HG02571 (cell line): ENCODE data around the gene TEFM.
"Not testable (repeated sequence)": the region's sequence is repeated elsewhere in the genome, so short reads cannot be mapped to it uniquely, and the experiment has no call there.

Experiments
- ATAC-seq: cut with Tn5 transposase; IDR thresholded peaks from one replicate; pipeline ENCODE4 v1.9.1; 2021; ENCODE audit warnings: mild to moderate bottlenecking, moderate library complexity; ENCODE audit not compliant: unreplicated experiment

Gene TEFM

DNA sequence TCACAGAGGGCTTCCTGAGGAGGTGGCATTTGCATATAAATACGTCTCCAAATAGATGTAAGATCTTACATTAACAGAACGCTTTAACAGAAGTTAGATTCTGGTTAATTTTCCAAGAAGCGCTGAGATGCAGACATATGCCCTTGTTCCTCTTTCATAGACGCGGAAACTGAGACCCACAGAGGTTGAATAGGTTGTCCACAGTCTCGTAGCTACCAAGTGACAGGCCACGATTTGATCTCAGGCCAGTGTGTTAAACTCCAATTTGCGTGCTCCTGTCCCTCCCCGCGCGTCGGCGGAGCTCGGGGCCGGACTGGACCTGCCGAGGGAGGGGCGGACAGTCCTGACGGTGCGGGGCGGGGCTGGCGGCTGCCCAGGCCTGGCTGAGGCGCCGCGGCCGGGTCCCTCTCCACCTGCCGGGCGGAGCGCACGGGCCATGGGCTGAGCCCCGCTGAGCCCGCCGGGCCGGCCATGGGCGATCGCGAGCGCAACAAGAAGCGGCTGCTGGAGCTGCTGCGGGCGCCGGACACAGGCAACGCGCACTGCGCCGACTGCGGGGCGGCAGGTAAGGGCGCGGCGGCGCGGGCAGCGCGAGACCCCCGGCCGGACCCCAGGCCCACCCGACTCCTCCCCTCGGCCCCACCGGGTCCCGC is 15.6 kb upstream of the TEFM start, which contains the start of gene ADAP2:
Gene ADAP2 (plus strand): TSS at position 402 of the 653 bp plus-strand sequence. CDS start 70 bp downstream, at position 472.
- no peak for ATAC-seq

DNA sequence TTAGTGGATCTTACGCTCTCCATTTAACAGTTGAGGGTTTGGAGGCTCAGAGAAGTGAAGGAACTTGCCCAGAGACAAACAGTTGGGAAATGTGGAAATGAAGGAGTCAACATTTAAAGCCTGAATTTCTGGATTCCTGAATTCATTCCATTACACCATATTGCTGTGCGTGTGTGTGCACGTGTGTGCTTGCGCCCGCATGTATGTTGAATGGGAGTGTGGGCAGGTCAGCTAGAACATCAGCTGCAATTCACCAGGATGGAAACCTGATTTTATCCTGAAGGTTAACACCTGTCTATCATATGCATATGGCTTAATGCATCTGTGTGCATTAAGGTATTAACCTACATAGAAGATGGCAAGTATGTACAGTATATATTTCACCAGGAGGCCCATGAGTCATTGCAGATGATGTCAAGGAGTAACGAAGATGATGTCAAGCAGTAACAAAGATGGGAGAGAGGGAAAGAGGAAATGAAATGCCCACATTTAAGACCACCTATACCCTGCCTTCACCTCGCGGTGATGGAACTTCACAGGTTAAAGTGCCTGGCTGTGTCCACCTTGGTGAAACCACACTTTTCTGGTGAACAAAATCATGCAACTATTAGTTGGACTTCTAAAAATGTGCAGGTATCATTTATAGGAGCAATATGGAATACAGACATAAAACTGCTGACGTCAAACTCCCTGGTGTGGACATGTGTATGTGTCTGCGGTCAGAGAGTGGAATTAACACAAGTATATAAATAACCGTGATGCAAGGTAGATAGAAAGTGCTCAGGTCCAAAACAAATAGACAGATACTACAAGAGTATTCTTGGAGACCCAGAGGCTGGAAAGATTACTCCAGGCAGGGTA is 14.9 kb upstream of the TEFM start:
- ATAC-seq: no peak

DNA sequence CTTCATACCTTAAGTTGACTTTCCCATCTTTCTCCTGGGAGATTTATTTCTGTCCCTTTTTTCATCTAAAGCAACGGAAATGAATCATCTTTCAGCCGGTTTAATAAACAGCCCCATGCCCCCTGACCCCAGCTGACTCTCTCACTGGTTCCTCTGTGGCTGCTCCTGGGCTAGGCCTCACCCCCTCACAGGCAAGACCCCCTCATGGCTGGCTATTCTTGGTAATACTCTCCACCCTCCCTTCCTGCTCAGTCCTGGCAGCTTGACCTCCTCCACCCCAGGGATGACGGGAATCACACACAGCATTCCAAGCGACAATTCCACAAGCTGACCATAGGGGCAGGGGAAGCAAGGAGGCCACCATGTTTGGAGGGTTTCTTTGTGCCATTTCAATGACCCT is 14.2 kb upstream of the TEFM start:
- no peak for ATAC-seq

DNA sequence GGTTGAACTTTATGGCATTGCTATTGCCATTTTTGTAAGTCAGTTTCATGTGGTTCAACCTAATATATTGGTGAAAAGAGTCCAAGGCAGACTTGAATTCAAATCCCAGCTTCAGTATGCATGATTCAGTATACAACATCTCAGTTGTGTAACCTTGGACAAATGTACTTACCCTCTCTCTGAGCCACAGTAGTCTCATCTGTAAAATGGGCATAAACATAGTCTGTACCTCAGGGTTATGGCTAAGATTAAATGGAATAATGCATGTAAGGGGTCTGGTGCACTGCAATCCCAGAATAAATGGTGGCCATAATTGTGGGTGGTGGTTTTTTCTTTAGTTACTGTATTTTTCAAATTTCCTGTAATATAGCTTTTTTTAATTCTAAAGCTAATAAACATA is 11.0 kb upstream of the TEFM start:
- ATAC-seq: no peak

DNA sequence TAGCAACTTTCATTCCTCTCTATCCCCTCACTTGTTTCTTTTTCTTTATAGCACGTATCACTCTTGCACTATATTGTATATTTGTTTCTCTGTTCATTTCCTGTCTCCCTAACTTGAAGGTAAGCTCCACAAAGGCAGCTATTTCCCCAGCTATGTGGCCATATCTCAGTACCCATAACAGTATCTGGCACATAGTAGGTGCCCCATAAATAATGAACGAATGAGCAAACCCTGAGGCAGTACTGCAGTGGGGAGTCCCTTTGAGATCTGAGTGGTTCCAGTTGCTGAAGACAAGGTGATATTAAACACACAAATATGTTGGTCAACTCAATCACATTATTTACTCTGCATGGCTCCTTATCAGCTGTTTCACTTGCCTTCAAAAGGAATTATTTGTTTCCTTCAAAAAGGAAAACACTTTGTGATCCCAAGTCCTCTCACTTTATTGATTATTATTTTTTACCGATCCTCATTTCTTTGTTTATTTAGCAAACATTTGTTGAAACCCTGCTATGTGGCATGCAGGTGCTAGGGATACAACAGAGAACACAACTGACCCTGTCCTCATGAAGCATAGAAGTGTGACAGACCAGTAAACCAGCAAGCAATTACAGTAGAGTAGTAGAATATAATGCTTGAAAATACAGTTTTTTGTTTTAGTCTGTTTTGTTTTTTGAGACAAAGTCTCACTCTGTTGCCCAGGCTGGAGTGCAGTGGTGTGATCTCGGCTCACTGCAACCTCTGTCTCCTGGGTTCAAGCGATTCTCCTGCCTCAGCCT is 10.0 kb upstream of the TEFM start:
- no peak for ATAC-seq

DNA sequence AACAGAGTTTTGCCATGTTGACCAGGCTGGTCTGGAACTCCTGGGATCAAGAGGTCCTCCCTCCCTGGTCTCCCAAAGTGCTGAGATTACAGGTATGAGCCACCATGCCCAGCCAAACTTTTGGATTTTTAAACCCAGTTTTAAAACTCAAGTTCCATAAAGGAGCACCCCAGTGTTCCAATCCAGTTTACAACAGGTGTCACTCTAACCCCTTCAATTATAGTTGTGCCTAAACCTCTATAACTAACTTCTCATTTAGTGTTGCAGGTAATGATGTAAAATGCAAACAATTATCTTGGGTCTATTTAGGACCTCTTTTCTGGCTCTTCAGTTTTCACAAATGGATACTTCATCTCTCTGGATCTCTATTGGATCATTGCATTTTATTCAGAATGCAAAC is 7.9 kb upstream of the TEFM start:
- no peak for ATAC-seq

DNA sequence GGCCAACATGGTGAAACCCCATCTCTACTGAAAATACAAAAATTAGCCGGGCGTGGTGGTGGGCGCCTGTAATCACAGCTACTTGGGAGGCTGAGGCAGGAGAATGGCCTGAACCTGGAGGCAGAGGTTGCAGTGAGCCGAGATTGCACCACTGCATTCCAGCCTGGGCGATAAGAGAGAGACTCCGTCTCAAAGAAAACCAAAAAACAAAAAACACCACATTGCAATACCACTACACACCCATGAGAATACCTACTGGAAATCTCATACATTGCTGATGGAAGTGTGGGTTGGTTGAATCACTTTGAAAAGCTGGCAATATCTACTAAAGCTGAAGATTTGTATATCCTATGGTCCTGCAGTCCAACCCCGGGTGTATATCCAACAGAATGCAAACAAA is 4.1 kb upstream of the TEFM start:
- not testable (repeated sequence) for ATAC-seq

DNA sequence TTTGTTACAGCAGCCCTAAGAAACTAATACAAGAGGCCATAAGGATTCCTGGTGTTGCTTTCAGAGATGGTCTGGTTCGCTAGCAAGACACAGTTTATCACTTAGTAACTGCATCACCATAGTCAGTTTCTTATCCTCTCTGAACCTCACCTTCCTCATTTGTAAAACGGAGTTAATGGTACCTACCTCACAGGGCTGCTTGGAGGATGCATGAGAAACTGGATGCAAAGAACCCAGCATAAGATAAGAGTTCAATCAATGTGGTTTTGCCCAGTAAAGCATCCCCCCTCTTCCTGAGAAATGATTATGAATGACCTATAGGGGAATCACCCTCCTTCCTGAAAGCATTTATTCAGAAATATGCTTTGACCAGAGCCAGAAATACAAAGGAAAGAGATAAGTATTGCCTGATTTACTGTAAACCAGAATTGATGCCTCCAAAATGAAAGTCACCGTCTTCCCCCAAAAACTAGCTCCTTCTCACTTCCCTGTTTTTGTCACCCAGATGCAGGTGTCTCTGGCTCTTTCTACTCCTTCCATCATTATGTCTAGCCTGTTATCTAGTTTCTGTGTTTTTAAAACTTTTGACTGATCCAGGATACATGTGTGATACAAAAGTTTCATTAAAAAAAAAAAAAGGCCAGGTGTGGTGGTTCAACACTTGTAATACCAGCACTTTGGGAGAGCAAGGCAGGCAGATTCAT is 2.8 kb upstream of the TEFM start:
- ATAC-seq: no peak

DNA sequence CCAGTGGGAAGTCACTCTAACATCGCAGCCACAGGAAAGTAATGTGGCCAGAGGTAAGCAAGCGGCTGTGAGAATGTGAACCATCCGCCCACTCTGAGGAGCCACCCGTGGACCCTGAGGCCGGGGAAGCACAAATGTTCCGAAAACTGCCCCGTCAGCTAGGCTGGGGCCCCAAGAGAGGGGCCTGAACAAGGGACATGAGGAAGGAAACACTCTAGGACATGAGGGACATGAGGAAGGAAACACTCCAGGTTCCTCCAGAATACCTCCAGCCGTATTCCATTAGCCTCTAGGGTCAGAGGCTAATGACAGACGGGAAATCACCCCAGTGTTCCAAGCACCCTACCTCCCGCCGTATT is 317 bp downstream of the TEFM start:
- ATAC-seq: peak; percentile 13

DNA sequence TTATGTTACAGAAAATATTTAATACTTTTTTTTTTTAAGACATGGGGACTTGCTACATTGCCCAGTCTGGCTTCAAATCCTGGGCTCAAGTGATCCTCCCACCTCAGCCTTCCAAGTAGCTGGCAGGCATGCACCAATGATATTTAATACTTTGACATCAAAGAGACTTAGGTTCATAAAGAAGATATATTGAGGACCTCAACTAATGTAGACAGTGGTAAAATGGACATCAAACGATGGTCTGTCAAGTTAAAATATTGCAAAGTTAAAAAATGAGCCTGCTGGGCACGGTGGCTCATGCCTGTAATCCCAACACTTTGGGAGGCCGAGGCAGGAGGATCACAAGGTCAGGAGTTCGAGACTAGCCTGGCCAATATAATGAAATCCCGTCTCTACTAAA is 8.7 kb downstream of the TEFM start:
- no peak for ATAC-seq

DNA sequence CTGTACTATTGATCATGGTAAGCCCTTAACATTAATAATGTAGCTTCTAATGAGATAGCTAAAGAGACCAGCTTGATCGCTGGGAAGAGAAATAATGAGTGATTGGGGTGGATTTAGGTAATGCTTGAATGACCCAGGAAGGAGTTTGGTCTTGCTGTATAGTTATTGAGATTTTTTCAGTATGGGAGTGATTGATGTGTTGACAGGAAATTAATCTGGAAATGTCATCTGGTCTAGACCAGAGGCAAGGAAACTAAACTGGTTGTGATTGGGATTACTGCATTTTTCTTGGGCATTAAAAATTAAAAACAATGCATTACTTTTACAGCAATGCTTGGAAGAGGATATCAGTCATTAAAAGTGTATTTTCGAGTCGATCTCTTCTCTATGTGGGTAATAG is 11.8 kb downstream of the TEFM start:
- ATAC-seq: no peak

DNA sequence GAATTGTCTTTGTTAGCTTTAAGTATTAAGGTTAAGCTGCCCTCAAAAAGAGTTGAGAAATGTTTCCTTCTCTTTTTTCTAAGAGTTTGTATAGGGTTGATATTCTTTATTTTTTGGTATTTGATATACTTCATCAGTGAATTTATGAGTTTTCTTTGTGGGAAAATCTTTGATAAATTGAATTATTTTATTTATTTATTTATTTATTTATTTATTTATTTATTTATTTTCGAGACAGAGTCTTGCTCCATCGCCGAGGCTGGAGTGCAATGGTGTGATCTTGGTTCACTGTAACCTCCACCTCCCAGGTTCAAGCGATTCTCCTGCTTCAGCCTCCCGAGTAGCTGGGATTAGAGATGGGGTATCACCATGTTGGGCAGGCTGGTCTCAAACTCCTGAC is 19.9 kb downstream of the TEFM start:
- ATAC-seq: no peak

DNA sequence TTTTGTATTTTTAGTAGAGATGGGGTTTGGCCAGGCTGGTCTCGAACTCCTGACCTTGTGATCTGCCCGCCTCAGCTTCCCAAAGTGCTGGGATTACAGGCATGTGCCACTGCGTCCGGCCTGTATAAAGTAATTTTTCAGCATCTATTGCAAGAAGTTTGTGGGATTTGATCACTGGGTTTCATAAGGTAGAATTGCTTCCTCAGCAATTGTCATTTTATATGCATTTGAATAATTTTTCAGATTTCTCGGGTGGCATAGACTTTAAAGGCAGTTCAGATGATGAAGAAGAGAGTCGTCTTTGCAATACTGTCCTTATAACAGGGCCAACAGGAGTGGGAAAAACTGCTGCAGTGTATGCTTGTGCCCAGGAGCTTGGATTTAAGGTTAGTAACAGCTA is 37.0 kb downstream of the TEFM start:
- ATAC-seq: no peak

DNA sequence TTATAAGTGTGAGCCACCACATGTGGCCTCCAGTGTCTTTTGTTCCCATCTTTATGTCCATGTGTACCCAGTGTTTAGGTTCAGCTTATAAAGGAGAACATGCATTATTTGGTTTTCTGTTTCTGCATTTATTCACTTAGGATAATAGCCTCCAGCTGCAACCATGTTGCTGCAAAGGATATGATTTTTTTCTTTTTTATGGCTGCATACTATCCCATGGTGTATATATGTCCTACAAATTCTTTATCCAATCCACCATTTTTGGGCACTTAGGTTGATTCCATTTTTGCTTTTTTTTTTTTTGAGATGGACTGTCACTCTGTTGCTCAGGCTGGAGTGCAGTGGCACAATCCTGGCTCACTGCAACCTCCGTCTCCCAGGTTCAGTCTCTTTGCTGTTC is 41.4 kb downstream of the TEFM start:
- ATAC-seq: no peak

DNA sequence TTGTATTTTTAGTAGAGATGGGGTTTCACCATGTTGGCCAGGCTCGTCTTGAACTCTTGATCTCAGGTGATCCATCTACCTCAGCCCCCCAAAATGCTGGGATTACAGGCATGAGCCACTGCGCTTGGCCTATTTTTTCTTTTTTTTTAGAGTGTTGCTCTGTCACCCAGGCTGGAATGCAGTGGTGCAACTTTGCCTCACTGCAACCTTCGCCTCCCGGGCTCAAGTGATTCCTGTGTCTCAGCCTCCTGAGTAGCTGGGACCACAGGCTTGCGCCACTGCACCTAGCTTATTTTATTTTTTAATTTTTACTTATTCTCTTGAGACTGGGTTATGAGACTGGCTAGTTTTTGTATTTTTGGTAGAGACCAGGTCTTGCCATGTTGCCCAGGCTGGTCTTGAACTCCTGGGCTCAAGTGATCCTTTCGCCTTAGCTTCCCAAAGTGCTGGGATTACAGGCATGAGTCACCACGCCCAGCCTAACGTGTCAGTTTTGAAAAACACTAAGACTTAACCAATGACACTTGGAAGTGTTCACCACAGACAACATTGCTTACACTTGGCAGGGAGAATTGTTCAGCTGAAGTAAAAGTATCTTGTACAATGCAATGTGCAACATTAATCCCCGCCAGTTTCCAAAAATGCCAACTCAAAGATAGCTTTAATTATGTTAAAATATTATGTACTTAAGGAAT is 47.3 kb downstream of the TEFM start:
- ATAC-seq: no peak

DNA sequence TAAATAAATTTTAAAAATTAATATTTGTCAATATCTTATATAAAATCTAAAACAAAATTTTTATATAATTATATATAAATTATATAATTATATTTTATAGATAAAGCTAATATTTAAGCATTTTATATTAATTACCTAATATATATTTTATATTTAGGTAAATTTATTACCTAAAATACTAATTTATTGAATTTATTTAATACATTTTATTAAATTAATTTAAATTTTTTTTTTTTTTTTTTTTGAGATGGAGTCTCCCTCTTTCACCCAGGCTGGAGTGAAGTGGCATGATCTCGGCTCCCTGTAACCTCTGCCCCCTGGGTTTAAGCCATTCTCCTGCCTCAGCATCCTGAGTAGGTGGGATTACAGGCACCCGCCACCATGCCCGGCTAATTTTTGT is 51.9 kb downstream of the TEFM start:
- no peak for ATAC-seq
